ENCODE data around the gene SDF2.
"Not testable (repeated sequence)": the region's sequence is repeated elsewhere in the genome, so short reads cannot be mapped to it uniquely, and the experiment has no call there.

DNA sequence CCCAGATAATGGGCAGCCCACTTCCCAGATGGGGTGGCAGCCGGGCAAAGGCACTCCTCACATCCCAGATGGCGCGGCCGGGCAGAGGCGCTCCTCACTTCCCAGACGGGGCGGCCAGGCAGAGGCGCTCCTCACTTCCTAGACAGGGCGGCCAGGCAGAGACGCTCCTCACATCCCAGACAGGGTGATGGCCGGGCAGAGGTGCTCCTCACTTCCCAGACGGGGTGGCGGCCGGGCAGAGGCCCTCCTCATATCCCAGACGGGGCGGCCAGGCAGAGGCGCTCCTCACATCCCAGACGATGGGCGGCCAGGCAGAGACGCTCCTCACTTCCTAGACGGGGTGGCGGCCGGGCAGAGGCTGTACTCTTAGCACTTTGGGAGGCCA, 2.2 kb downstream of the SDF2 start:
- TF ChIP-seq ZNF70 (CRISPR knock-in tag; IDR thresholded peaks at IDR 0.05); PATZ1 (CRISPR knock-in tag; IDR thresholded peaks at IDR 0.05; ENCODE audit: borderline replicate concordance); CSDC2 (CRISPR knock-in tag; IDR thresholded peaks at IDR 0.05); ISL1 (CRISPR knock-in tag; IDR thresholded peaks at IDR 0.05); TOX (CRISPR knock-in tag; IDR thresholded peaks at IDR 0.05; ENCODE audit: borderline replicate concordance); ZNF8 (CRISPR knock-in tag; IDR thresholded peaks at IDR 0.05); TSHZ2 (CRISPR knock-in tag; IDR thresholded peaks at IDR 0.05); ARNTL (CRISPR knock-in tag; IDR thresholded peaks at IDR 0.05; ENCODE audit: borderline replicate concordance, low read depth); ZFP3 (CRISPR knock-in tag; IDR thresholded peaks at IDR 0.05); RARB (CRISPR knock-in tag; IDR thresholded peaks at IDR 0.05): not testable (repeated sequence)
